ENCODE measurements around the gene INTS3. TPM values are rescaled to one million over a fixed set of nuclear protein-coding genes. Genes with fewer than 3 reads are reported as not detected.

The INTS3 gene
- total RNA-seq, 2 experiments from 2014 or later: 45.5 to 47.7 TPM

- Mint-ChIP-seq H3K4me1 (ENCODE audit: low read depth) (no peaks in the 10 kb centered on the region), H3K27me3 (no peaks in the 10 kb centered on the region), H3K27ac (no peak overlapping the region), H3K9me3 (no peaks in the 10 kb centered on the region), H3K36me3 (peaks cover 31% of the 10 kb centered on the region), H3K4me3 (no peak overlapping the region)
- intact Hi-C loops (cut with micrococcal nuclease): no loop called here
- ChIA-PET POLR2A (interaction anchor here (0.5 kb wide), 1 partner anchor 96 kb away, joined by 3 read pairs; no protein-coding TSS in a partner anchor), CTCF (interaction anchor here (1.2 kb wide), 1 partner anchor 96 kb away, joined by 4 read pairs; no protein-coding TSS in a partner anchor)
- DNase-seq: no peak
These were observed 40.7 kb downstream of the INTS3 start for GRCh38 chr1:153768316-153769181.

- CTCF ChIA-PET: interaction anchor here (1.2 kb wide), 1 partner anchor 97 kb away, joined by 4 read pairs; no protein-coding TSS in a partner anchor
- no peak overlapping the region for H3K4me3 Mint-ChIP-seq
- H3K36me3 Mint-ChIP-seq: peaks cover 31% of the 10 kb centered on the region
- H3K9me3 Mint-ChIP-seq: no peaks in the 10 kb centered on the region
- POLR2A ChIA-PET: no interaction called here
- intact Hi-C loops (cut with micrococcal nuclease): no loop called here
- no peaks in the 10 kb centered on the region for H3K4me1 Mint-ChIP-seq (ENCODE audit: low read depth)
- no peaks in the 10 kb centered on the region for H3K27me3 Mint-ChIP-seq
- no peak for DNase-seq
- no peak overlapping the region for H3K27ac Mint-ChIP-seq
These were observed 41.4 kb downstream of the INTS3 start for GRCh38 chr1:153769221-153769620.

GRCh38 chr1:153770797-153771196, 42.9 kb downstream of the INTS3 start:
- no peak overlapping the region for H3K27ac Mint-ChIP-seq
- intact Hi-C loops (cut with micrococcal nuclease): no loop called here
- no peak for DNase-seq
- POLR2A ChIA-PET: no interaction called here
- no peaks in the 10 kb centered on the region for H3K9me3 Mint-ChIP-seq
- peaks cover 3% of the 10 kb centered on the region for H3K4me1 Mint-ChIP-seq (ENCODE audit: low read depth)
- H3K36me3 Mint-ChIP-seq: peaks cover 25% of the 10 kb centered on the region
- H3K4me3 Mint-ChIP-seq: no peak overlapping the region
- CTCF ChIA-PET: interaction anchor here (0.6 to 0.8 kb wide), 2 partner anchors 23 to 189 kb away, joined by 3 read pairs; no protein-coding TSS in a partner anchor
- no peaks in the 10 kb centered on the region for H3K27me3 Mint-ChIP-seq

GRCh38 chr1:153771261-153771660, 43.4 kb downstream of the INTS3 start:
- no peaks in the 10 kb centered on the region for H3K9me3 Mint-ChIP-seq
- no peak overlapping the region for H3K27ac Mint-ChIP-seq
- no peak for DNase-seq
- peaks cover 21% of the 10 kb centered on the region for H3K36me3 Mint-ChIP-seq
- POLR2A ChIA-PET: no interaction called here
- no peak overlapping the region for H3K4me3 Mint-ChIP-seq
- H3K4me1 Mint-ChIP-seq (ENCODE audit: low read depth): peaks cover 5% of the 10 kb centered on the region
- CTCF ChIA-PET: interaction anchor here (0.6 to 0.8 kb wide), 2 partner anchors 24 to 190 kb away, joined by 3 read pairs; no protein-coding TSS in a partner anchor
- intact Hi-C loops (cut with micrococcal nuclease): no loop called here
- H3K27me3 Mint-ChIP-seq: no peaks in the 10 kb centered on the region

- H3K9me3 Mint-ChIP-seq: no peaks in the 10 kb centered on the region
- DNase-seq: no peak
- intact Hi-C loops (cut with micrococcal nuclease): no loop called here
- peaks cover 19% of the 10 kb centered on the region for H3K36me3 Mint-ChIP-seq
- ChIA-PET POLR2A (no interaction called here), CTCF (interaction anchor here (1.6 kb wide), 1 partner anchor 22 kb away, joined by 4 read pairs; no protein-coding TSS in a partner anchor)
- no peaks in the 10 kb centered on the region for H3K27me3 Mint-ChIP-seq
- H3K4me1 Mint-ChIP-seq (ENCODE audit: low read depth): peaks cover 12% of the 10 kb centered on the region
- no peak overlapping the region for H3K27ac Mint-ChIP-seq
- H3K4me3 Mint-ChIP-seq: no peak overlapping the region
These were observed 44.2 kb downstream of the INTS3 start for GRCh38 chr1:153771841-153772593.

GRCh38 chr1:153773096-153773921, 45.5 kb downstream of the INTS3 start:
- intact Hi-C loops (cut with micrococcal nuclease): no loop called here
- no peak for DNase-seq
- no peak overlapping the region for H3K27ac Mint-ChIP-seq
- H3K27me3 Mint-ChIP-seq: no peaks in the 10 kb centered on the region
- H3K4me1 Mint-ChIP-seq (ENCODE audit: low read depth): peaks cover 12% of the 10 kb centered on the region
- H3K4me3 Mint-ChIP-seq: no peak overlapping the region
- H3K36me3 Mint-ChIP-seq: peaks cover 9% of the 10 kb centered on the region
- no peaks in the 10 kb centered on the region for H3K9me3 Mint-ChIP-seq
- POLR2A ChIA-PET: no interaction called here
- CTCF ChIA-PET: interaction anchor here (0.7 to 1.6 kb wide), 2 partner anchors 24 kb away, joined by 3 to 4 read pairs; no protein-coding TSS in a partner anchor

- Mint-ChIP-seq H3K27me3 (no peaks in the 10 kb centered on the region), H3K36me3 (peaks cover 3% of the 10 kb centered on the region), H3K4me3 (no peak overlapping the region), H3K4me1 (ENCODE audit: low read depth) (peaks cover 12% of the 10 kb centered on the region), H3K27ac (no peak overlapping the region), H3K9me3 (no peaks in the 10 kb centered on the region)
- ChIA-PET POLR2A (no interaction called here), CTCF (no interaction called here)
- intact Hi-C loops (cut with micrococcal nuclease): loop anchor here (2.0 kb wide), 1 partner anchor 95 kb away; the partner anchor contains the start of gene NPR1
- DNase-seq: no peak
These were observed 46.3 kb downstream of the INTS3 start for GRCh38 chr1:153774026-153774595.

GRCh38 chr1:153774780-153775457, 47.1 kb downstream of the INTS3 start, which contains the start of gene SLC27A3:
Gene SLC27A3 (plus strand): TSS chr1:153775407. CDS start chr1:153775498, 91 bp downstream.
- Mint-ChIP-seq H3K4me1 (ENCODE audit: low read depth) (peaks cover 12% of the 10 kb centered on the region), H3K27me3 (no peaks in the 10 kb centered on the region), H3K27ac (peak within 1 kb of the TSS; percentile 42), H3K36me3 (peaks cover 3% of the 10 kb centered on the region), H3K9me3 (no peaks in the 10 kb centered on the region), H3K4me3 (peak within 1 kb of the TSS; percentile 75)
- CTCF ChIA-PET: interaction anchor here (0.6 to 2.2 kb wide), 7 partner anchors 10 to 264 kb away, joined by 3 to 9 read pairs (median 4); partner anchors contain the start of gene RAB13
- POLR2A ChIA-PET: interaction anchor here (0.6 to 1.5 kb wide), 4 partner anchors 12 to 172 kb away, joined by 3 to 4 read pairs (median 4); partner anchors contain the start of gene DENND4B
- intact Hi-C loops (cut with micrococcal nuclease): loop anchor here (2.0 to 5.0 kb wide), 2 partner anchors 48 to 96 kb away; partner anchors contain the start of genes INTS3 and NPR1
- DNase-seq: no peak

GRCh38 chr1:153775458-153776327, 47.8 kb downstream of the INTS3 start:
- intact Hi-C loops (cut with micrococcal nuclease): loop anchor here (2.0 to 5.0 kb wide), 2 partner anchors 48 to 97 kb away; partner anchors contain the start of genes INTS3 and NPR1
- ChIA-PET CTCF (interaction anchor here (0.6 to 2.2 kb wide), 8 partner anchors 11 to 265 kb away, joined by 3 to 9 read pairs (median 4); partner anchors contain the start of gene RAB13), POLR2A (interaction anchor here (0.6 to 1.5 kb wide), 5 partner anchors 12 to 171 kb away, joined by 3 to 4 read pairs (median 4); partner anchors contain the start of genes DENND4B and INTS3)
- Mint-ChIP-seq H3K9me3 (no peaks in the 10 kb centered on the region), H3K27ac (peak overlapping the region; percentile 42), H3K36me3 (peaks cover 3% of the 10 kb centered on the region), H3K27me3 (no peaks in the 10 kb centered on the region), H3K4me3 (peak overlapping the region; percentile 75), H3K4me1 (ENCODE audit: low read depth) (peaks cover 12% of the 10 kb centered on the region)
- peak; percentile 72 for DNase-seq
